NCI-H2107 (cell line): ENCODE data around the gene AACS.
"Not testable (repeated sequence)": the region's sequence is repeated elsewhere in the genome, so short reads cannot be mapped to it uniquely, and the experiment has no call there.

ENCODE experiments used
- DNase-seq: peaks from one replicate; lab custom pipeline; 2025; lab: John Stamatoyannopoulos, UW

The AACS gene

DNA sequence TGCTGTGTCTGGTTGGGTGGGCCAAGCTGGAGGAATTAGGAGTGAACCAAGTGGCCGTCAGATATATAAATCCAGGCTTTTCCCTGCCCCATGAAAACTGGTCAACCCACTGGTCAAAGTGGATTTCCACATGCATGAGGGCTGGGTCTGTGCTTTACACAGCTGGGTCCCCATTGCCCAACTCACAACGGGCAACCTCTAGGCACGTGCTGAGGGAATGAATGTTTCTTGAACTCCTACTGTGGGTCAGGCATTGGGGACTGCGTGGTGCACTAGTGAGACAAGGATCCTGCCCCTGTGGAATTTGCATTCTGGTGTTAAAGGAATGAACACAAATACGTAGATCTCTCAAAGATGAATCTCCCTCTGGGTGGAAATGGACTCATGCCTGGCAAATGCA is 7.5 kb upstream of the AACS start:
- DNase-seq, result no peak

DNA sequence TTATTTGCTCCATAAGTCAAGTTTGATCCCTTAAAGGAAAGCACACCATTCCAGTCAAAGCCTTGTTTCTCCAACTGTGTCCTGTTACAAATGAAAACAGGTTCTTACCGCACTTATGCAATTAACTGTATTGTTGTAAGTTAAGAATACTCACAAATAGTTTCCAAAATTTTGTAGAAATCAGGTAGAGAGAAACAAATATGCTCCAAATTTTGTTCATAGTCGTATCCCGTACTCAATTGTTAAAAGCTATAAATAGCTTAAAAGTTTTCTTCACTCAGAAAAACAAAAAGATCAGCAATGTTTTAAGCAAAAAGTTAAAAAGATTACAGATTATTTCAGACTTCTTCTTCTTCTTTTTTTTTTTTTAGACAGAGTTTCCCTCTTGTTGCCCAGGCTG is 4.0 kb upstream of the AACS start:
- no peak for DNase-seq

DNA sequence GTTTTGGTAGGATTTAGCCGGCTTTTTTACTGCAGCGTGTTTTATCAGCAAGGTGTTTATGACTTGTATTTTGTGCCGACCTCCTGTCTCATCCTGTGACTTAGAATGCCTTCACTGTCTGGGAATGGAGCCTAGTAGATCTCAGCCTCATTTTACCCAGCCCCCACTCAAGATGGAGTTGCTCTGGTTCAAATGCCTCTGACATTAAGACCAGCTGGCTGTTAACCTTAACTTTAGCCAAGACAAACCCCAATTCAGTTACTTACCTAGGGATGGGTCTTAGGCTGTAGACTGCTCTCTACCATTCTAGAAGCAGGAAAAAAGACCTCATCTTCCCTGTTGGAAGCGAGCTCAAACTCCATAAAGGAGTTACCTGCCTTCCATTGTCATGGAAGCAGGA is 1.7 kb upstream of the AACS start:
- DNase-seq, result not testable (repeated sequence)

DNA sequence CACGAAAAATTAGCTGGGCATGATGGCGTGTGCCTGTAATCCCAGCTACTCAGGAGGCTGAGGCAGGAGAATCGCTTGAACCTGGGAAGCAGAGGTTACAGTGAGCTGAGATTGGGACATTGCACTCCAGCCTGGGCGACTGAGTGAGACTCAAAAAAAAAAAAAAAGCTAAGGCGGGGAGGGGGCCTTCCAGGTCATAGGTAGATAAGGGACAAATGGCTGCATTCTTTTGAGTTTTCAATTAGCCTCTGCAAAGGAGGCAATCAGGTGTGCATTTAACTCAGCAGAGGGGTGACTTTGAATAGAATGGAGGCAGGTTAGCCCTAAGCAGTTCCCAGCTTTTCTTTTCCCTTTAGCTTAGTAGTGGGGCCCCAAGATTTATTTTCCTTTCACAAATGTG is 743 bp upstream of the AACS start:
- DNase-seq, result no peak

DNA sequence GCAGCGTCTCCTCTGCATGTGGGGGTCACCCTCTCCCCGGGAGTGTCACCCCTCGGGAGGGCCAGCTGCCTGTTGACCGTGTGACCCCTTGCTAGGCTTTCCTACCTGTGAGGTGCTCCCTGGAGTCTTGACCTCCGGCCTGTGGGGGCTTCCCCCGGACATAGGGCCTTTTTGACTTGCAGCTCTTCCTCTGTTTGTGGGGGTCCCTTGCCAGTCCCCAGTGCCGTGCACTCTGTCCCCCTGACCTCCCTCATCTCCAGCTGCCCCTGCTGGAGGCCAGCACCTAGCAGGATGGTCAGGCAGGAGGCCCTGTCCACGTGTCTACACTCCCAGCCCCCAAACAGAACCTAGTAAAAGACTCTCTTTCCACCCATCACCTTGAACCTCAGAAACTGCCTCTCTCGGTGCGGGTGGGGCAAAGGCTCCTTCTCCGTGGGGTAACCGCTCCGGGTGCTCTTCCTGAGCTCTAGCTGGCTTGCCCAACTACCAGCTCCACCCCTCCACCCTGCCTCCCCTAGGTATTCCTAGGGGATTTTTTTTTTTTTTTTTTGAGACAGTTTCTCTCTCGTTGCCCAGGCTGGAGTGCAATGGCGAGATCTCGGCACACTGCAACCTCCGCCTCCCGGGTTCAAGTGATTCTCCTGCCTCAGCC is 810 bp downstream of the AACS start:
- DNase-seq, result no peak

DNA sequence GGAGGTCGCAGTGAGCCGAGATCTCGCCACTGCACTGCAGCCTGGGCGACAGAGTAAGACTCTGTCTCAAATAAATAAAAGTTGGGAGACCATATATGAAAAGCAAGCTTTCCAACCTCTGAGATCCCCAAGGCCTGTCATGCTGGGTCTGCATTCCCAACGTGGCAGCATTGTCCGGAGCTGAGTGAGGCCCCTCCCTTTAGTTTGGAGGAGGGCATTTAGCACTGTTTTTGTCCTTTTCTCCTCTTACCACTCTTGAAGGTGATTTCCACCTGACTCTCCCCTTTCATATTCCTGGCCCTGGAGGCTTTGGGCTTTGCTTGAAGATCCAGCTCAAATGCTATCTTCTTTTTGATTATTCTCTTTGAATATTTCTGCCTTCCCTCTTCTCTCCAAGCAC is 3.2 kb downstream of the AACS start:
- DNase-seq, result no peak

DNA sequence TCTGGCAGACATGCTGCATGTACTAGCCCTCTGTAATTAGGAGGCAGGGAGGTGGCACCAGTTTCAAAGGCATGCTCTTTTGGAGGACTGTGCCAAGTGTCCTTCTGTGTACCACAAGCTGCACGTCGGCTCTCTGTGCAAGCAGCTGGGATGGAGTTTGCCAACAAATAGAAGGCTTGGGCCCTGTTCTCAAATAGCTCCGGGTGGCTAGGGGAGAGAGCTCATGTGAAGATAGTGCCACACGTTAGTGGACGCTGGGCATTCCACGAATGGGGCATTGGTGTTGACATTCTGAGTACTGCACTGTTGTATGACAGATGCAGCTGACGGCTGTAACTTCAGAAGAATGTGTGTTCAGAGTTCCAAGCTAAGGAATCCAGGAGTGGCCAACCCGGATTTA is 4.4 kb downstream of the AACS start:
- DNase-seq, result no peak

DNA sequence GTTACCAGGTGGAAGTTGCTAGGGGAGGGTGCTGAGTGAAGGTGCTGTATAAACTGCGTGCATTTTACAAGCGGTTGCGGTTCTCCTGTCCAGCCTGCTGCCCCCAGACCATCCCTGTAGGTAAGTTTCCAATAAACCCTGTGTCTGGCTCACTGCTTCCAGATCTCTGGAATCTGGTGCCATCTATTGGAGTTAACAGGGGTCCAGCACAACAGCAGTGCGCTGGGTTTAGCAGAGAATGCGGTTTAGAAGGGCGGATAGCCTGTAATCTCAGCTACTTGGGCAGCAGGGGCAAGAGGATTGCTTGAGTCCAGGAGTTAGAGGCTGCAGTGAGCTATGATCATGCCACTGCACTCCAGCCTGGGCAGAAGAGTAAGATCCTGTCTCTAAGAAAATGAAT is 4.9 kb downstream of the AACS start:
- DNase-seq, result no peak

DNA sequence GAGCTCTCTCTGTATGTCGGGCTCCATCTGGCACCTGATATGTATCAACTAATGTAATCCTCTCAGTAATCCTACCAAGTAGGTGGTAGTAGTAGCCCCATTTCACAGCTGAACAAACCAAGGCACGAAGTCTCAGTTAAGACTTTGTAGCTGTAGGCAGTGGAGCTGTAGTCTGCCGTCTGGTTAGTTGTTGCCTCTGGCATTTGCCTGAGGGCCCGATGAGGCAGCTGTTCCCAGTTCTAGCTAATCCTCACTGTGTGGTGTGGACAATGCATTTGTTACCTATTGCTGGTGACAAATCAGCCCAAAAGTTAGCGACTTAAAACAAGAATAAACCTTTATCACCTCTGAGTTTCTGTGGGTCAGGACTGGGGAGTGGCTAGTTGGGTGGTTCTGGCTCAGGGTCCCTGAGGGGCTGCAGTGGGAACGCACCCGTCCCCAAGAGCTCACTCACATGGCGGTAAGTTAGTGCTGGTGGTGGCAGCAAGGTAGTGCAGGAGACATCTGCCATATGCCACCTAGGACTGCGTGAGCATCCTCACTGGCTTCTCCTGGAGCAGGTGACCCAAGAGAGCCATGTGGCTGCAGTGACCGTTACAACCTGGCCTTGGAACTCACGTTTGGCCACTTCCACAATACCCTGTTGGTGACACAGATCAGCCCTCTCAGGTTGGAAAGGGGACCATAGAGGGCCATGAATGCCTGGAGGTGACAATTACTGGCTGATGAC is 5.6 kb downstream of the AACS start:
- DNase-seq, result no peak

DNA sequence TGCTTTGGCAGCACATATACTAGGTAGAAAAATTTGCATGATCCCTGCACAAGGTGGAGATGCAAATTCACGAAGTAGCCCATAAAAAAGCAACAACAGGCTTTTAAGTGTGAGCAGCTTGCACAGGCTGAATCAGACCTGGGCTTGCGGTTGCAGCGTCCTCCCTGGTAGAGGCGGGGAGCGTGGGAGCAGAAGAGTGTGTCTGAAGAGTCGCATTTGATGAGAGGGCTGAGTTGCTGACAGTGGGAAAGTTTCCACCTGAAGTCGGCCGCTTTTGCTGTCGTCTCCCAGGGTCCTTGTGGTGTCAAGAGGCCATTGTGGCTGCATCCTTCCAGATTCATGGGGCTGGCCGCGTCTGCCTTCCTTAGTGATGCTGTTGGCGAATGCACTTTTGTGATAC is 6.2 kb downstream of the AACS start:
- DNase-seq, result no peak

DNA sequence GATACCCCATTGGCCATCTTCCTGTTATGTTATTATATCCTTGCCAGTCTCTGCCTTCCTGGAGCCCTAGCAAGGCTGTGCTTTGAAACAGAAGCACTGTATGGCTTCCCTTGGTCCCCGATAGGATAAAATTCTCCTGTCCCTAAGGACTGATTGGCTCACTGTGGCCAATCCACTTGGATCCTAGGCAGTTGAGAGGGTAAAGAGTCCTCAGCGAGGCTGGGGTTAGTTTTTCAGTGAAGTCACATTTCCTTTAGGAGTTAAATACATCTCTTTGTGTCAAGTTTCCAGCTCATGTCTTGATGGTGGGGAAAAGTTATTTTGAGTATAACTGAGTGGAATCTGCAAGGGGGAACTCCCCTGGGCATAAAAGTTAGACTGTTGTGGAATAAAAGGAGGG is 7.3 kb downstream of the AACS start:
- DNase-seq, result no peak

DNA sequence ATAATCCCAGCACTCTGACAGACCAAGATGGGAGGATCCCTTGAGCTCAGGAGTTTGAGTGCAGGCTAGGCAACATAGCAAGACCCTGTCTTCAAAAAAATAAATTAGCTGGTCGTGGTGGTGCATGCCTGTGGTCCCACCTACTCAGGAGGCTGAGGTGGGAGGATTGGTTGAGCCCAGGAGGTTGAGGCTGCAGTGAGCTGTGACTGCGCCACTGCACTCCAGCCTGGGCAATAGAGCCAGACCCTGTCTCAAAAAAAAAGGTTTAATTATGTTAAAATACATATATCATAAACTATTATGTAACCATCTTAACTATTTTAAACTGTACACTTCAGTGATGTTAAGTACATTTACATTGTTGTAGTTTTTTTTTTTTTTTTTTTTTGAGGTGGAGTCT is 9.1 kb downstream of the AACS start:
- not testable (repeated sequence) for DNase-seq

DNA sequence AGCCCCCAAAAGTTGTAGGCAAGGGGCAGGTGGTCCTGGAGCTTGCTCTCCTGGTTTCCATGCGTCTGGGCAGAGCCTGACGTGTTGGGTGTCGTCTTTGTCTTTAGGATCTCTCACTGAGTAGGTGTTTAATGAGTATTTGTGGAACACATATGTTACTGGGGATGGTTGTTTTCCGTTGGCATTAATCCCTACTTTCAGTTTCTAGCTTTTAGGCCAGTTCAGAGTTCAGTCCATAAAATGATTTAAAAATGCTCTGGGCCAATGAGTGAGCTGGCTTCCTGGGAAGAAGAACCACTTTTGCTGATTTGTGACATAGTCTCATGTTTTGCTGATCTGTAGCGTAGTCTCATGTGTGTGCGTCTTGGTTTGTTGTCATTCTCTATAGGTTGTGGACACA is 10.9 kb downstream of the AACS start:
- DNase-seq, result no peak

DNA sequence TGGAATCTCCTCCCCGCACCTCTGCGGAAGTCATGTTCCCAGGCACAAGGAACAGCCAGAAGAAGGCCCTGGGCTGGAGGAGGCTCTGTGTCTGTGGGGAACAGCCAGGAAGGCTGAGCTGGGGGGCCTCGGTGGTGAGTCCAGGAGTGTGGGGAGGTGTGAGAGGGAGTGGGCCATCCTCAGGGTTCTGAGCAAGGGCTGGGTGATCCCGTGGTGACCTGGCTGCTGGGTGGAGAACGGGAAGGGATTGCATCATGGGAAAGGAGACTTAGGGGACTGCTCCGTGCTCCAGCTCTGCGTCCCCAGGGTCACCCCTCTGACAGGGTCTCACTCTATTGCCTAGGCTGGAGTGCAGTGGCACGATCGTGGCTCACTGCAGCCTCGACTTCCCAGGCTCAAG is 13.8 kb downstream of the AACS start:
- no peak for DNase-seq

DNA sequence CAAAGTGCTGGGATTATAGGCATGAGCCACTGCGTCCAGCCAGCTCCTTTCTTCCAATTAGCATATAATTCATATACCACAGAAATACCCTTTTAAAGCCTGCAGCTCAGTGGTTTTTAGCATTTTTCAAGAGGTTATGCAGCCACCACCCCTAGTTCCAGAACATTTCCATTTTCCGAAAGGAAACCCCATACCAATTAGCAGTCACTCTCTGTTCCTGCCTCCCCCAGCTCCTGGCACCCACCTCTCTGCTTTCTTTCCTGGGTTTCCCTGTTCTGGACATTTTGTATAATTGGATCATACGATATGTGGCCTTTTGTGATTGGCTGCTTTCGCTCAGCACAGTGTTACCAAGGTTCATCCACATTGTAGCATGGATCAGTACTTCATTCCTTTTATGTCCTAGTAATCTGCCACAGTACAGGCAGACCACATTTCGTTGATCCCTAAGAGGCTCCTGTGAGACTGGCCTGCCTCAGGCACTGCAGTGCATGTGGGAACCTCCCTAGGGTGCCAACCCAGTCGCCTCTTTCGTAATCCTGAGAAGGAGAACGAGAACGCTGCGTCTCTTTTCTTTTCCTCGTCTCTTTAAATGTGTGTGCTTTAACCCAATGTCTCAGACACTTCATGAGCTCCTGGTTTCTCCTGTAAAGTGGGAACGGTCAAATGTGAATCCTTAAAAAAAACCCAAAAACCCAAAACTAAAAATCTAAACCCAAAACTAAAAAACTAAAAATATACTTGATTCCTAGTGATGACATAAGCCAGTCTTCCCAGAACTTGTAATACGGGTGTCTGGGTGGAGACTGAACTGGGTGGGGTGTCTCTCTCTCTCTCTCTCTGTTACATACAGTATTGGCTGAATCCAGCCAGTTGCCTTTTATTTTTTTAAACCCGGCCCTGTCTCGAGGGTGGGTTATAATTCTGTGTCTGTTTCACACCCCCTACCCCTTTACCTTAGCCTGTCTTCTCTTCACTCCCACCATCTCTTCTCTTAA is 14.7 kb downstream of the AACS start:
- peak; percentile 47 for DNase-seq

DNA sequence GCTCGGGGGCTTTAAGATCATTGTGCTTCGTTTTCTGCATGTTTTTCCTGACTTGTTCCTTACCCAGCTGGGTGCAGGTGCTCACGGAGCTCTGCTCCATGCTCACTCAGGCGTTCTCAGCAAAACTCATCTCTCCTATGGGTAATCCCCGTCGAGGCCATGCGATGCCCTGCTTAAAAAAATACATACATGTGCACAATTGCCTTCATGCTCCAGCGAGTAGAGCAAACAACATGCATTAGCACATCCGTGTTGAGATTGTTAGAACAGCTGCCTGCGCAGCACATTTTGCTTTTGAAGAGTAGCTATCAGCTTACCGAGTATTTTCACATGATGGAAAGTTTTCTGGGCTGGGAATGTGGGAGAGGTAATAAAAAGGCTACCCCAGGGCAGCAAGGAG is 16.2 kb downstream of the AACS start:
- peak; percentile 90 for DNase-seq

DNA sequence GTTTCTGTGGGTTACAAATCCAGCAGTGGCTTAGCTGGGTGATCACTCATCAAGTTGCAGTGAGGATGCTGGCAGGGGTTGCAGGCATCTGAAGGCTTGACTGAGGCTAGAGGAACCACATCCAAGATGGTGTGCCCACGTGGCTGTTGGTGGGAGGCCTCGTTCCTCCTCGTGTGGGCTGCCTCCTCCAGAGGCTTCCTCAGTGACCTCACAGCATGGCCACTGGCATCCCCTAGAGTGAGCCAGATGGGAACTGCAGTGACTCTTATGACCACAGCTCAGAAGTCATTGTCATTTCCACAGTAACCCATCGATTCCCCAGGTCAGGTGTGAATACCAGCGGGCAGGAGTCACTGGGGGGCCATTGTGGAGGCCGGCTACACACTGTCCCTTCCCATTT is 17.8 kb downstream of the AACS start:
- DNase-seq, result no peak

DNA sequence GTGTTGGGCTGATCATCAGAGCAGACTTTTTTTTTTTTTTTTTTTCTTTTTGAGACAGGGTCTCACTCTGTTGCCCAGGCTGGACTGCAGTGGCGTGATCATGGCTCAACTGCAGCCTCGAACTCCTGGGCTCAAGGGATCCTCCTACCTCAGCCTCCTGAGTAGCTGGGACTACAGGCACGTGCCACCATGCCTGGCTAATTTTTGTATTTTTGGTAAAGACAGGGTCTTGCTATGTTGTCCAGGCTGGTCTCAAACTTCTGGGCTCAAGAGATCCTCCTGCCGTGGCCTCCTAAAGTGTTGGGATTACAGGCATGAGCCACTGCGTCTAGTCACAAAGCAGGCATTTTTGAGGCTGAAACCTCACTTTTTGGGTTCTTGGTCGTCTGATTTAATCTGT is 23.0 kb downstream of the AACS start:
- DNase-seq, result not testable (repeated sequence)

DNA sequence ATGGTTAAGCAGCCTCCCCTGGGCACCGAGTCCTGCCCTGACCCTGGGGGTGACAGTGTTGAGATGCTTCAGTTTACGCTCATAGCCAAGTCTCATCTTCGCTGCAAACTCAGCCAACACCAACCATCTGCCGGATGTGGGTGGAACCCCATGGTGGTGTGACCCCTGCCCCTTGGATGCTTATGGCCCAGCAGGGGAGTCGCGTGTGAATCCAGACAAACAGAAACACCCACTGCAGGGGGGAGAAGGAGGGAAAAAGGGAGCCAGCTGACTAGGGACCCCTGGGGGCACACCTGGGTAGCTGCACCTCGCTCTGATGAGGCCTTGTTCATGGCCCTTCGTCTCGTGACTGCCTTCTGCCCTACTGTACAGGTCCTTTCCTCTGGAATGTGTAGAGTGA is 23.8 kb downstream of the AACS start:
- no peak for DNase-seq

DNA sequence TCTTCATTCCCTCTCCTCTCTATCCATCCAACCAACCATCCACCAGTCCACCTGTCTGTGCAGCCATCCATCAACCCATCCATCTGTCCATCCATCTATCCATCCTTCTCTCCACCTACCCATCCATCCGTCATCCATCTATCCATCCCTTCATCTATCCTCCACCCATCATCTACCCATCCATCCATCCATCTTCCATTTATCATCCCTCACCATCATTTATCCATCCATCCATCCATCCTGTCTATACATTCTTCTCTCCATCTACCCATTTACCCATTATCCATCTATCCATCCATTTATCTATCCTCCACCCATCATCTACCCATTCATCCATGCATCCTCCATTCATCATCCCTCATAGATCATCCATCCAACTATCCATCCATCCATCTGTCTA is 24.4 kb downstream of the AACS start:
- DNase-seq, result no peak

DNA sequence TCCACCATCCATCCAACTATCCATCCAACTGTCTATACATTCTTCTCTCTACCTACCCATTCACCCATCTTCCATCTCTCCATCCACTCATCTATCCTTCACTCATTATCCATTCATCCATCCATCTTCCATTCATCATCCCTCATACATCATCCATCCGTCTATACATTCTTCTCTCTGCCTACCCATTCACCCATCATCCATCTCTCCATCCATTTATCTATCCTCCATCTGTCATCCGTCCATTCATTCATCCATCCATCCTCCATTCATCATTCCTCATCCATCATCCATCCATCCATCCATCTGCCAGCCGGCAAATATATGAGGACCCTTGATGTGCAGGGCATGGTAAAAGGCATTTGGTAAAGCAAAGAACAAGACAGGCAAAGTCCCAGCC is 25.2 kb downstream of the AACS start:
- no peak for DNase-seq

DNA sequence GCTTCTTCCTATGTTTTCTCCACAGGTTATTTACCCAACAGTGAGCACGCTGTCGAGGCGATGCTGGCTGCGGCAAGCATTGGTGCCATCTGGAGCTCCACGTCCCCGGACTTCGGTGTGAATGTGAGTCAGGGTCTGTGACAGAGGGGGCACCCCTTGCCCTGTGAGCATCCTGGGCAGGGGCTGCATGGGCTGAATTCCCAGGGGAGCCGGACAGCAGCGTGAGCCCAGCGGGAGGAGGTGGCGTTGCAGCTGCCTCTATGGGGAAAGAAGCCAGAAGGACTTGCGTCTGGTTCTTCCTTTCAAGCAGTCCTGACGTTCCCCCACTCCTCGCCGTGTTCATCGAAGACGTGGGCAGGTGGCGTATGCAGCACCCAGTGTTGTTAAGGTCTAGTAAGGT is 26.2 kb downstream of the AACS start:
- DNase-seq, result no peak
